GM19025 (cell line): ENCODE results near the gene MINAR1.
"Not testable (repeated sequence)": the region's sequence is repeated elsewhere in the genome, so short reads cannot be mapped to it uniquely, and the experiment has no call there.

Source experiments
- ATAC-seq: cut with Tn5 transposase; IDR thresholded peaks from one replicate; pipeline ENCODE4 v1.9.1; 2021; ENCODE audit warnings: mild to moderate bottlenecking, low read depth, moderate library complexity; ENCODE audit not compliant: unreplicated experiment

MINAR1 gene, protein sequence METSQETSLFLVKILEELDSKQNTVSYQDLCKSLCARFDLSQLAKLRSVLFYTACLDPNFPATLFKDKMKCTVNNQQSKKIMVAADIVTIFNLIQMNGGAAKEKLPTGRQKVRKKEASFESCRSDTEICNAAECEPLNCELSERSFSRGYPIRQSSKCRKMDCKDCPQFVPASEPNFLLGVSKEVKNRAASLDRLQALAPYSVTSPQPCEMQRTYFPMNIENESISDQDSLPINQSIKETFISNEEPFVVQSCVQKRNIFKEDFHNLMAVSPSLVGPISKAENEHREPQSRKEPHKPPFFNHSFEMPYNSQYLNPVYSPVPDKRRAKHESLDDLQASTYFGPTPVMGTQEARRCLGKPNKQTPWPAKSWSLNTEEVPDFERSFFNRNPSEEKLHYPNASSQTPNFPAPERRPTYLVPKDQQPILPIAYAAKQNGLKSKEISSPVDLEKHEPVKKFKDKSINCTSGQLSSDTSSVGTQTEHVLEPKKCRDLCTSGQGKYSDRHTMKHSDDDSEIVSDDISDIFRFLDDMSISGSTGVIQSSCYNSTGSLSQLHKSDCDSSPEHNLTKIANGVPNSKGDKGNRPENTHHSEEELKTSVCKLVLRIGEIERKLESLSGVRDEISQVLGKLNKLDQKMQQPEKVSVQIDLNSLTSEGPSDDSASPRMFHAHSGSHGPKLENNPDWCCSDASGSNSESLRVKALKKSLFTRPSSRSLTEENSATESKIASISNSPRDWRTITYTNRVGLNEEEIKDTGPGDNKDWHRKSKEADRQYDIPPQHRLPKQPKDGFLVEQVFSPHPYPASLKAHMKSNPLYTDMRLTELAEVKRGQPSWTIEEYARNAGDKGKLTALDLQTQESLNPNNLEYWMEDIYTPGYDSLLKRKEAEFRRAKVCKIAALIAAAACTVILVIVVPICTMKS

DNA sequence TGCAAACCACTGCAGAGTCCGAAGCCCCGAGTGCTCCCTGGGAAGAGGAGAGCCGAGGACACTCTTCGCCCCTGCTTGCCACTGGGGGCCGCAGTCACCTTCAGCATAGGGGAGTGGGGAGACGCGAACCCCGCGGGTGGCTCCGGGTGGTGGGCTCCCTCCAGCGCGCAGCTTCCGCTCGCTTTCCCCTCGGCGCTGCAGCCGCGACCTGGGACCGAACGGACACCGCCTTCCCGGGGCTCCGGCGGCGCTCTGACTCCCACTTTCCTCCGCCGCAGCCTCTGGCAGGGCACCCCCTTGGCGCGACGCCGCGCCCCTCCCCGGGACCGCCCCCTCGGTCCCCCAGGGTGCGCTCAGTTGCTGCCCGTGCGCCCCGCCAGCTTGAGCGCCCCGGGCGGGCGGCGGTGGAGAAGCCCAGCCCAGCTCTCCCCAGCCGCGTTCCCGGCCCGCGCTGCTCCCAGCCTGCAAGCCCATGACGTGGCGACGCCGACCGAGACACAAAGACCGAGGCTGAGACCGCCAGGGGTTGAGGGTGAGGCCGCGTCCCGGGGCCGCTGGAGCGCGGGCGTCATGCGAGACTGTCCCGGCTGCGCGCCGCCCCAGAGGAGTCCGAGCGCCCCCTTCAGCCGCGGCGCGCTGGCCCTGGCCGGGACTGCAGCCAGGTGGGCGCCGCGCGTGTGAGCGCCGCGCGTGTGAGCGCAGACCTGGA lies at the start of gene MINAR1:
MINAR1 (plus strand) TSS at position 701 of the 709 bp plus-strand sequence. CDS start 23,812 bp downstream, outside the sequence.
- no peak for ATAC-seq

DNA sequence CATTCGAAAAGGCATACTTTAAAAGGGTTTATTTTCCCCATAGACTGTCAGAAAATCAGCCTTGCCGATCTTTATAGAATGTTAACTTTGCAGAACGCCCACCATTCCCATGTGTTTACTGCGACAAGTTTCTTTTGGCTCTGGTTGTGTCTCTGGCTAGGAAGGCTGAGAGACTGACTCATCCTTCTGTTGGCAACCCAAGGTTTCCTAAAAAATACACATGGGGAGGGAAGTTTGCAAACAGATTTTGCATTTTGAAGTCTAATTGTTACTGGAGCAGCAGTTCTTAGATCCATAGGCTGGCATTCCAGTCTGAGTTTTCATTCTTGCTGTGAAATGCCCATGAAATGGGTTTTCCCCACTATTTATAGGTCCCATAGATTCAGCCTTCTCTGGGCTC lies 37.9 kb upstream of the MINAR1 start:
- no peak for ATAC-seq

DNA sequence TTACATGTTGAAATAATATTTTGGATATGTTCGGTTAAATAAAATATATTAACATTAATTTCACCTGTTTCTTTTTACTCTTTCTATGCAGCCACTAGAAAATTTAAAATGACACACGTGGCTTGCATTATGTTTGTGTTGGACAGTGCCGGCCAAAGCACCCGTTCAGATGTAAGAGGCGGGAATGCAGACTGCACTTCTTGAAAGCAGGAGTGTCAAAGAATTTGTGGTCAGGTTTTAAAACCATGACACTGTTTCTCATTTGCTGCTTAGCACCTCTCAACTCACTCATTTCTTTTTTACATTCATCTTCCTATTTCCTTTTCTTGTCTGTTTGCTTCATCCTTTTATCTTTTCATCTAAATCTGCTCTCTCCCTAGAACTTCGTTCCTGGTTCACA lies 35.3 kb upstream of the MINAR1 start:
- no peak for ATAC-seq

DNA sequence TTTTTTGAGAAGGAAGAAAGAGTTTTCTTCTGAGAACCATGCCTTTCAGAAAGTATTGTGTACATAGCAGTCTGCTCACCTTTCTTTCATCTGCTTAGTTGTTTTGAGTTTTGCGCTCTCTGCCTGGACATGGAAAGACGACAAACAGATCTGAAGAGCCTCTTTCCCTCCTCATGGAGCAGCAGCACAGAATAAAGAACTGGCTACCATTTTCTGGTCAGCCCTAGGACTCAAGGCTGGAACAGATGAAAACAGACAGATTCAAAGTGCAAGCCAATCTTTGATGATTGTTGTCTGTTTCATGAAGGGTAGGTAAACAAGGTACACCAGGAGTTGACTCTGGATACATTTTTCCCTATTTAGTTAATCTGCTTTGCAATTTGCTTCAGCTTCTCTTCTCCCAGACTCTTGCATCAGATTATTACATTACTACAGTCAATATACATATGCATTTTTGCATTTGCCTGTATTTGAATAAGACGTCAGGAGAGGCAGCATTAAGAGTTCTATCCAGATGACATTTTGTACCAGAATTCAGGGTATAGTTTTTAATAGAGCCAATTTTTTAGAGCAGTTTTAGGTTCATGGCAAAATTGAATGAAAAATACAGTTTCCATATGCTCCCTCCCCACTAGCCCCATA lies 34.7 kb upstream of the MINAR1 start:
- no peak for ATAC-seq

DNA sequence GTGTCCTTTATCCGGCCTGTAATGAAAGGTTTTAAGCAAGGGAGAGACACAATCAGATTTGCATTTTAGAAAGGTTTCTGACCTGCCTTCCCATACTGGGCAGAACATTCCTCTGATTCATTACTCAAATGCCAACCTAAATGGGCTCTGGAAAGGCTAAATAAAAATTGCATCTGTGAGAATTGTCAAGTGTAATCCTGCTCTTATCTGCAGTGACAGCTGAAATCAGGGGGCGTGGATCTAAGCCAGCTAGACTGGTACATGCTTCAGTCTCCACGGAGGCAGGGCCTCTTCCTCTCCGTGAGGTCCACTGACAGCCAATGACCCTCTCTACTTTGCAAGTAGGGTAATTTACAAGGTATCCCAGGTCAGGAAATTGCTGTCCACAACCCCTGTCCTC lies 32.5 kb upstream of the MINAR1 start:
- ATAC-seq: no peak

DNA sequence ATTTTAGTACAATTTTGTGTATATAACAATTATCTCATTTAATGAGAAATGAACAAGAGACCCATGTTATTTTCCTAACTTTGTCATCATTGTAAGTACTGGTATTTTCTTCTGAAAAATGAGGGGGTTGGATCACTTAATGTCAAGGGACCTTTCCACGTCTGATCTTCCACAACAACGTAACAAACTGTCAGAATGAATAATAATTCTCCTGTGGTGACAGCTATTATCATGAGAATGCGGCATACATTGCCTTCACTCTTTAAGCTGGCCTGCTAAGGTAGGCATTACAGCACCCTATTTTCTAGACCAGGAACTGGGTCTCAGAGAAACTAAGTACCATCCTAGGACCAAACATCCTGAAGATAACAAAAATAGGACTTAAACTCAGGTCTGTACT lies 31.5 kb upstream of the MINAR1 start:
- no peak for ATAC-seq

DNA sequence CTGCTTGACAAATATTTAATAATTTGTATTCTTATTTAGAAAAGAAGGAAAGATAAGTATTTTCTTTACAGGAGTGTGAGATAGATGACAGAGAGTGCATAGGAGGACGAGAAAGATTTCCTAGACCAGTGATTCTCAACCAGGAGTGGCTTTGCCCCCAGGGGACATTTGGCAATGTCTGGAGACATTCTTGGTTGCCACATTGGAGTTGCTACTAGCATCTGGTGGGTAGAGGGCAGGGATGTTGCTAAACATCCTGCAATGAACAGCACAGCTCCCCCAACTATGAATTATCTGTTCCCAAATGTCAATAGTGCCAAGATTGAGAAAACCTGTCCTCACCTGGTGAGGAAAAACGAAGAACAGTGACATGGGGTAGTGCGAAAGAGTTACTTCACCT lies 30.8 kb upstream of the MINAR1 start:
- ATAC-seq: no peak

DNA sequence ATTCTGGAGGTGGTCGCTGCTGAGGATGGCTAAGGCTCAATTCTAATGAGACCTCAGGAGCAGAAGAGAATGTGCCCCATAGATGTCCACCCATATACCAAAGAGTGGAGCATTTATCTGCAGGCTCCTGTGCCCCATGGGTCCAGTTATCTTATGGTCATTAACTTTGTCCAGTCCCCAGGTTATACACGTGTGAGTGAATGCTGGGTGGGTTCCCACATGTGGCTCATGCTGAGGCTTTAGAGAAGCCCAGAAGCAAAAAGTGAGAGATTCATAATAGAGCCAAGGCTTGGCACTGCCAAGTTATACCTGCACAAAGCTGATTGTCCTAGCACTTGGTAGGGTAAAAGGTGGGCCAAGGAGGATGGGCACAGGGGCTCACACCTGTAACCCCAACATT lies 30.0 kb upstream of the MINAR1 start:
- no peak for ATAC-seq

DNA sequence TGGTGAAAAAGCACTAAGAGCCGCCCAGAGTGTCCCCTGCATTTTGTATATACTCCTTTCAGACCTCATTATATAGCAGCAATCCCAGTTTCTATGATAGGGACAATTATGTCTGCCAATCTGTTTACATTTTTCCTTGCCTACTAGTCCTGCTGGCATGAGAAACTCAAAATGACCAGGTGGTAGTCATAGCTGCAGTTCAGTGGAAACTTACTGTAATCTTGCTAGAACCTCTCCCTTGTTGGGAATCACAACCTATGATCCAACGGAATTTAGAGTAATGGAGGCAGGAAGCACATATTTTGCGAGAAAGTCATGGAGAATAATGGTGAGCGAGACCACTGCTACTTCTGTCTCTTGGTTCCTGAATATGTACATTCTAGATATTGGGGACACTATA lies 28.6 kb upstream of the MINAR1 start:
- no peak for ATAC-seq

DNA sequence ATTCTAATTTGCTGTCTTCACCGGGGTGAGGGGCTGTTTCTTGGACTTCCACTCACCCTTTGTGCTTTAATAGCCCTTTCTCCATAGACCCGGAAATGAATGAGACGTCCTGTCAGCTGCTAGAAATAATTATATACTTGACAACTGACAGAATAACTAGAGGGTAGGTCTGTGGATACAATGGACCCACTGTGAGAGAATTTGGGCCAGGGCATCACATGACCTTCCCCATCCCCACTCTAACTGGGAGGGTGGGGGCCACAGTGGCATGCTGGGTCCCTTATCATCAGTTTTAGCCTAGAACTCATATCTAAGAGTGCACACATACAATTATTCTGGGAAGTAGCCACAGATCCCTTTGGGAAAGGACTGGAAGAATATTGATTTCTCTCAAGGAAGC lies 25.9 kb upstream of the MINAR1 start:
- ATAC-seq: no peak

DNA sequence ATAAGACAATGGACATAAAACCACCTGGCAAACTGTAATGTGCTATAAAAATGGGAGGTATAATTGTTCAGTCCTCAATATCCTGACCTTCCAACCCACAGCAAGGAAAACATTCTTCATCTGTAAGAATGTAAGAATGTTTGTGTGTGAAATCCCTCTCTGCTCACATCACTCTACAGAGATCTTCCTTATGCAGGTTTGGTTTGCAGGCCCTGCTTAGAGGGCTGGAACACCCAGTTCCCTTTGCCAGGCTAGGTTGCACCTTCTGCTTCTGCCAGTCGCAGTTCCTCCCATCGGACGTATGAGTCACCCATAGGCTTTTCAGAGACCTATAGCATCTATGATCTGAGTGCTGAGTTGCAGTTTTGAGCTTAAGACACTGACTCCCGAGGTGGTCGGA lies 24.1 kb upstream of the MINAR1 start:
- no peak for ATAC-seq

DNA sequence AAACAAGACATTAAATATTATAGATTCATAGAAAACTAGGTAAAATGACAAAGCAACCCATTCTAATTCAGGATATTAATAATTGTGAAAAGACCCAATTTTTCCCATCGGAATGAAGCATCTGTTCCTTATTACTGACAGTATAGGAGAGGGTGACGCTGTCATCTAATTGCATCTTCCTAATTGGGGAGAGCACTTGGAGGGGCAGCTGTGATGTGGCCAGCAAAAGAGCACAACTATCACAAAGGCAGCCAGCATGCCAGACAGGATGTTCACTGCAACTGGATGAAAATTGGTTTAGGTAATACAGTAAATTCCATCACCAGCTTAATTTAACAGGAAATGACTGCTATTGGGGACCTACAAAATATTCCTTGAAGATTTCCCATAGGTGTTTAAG lies 21.9 kb upstream of the MINAR1 start:
- ATAC-seq: no peak

DNA sequence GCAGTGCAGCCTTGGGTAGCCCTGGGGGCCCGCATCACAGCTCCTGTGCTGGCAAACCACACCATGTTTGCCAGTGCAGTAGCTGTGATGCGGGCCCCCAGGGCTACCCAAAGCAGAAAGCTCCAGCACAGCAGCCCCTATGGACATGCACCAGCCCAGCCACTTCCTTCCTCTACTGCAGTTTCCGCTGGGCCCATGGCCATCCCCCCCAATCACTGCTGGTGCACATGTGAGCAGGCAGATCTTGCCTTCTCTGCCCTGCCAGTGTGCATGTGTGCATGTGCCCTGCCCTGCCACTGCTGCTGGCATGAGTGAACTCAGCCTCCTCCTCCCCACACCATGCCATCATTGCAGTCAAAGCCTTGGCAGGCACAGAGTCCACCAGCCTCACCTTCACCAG lies 20.1 kb upstream of the MINAR1 start:
- no peak for ATAC-seq

DNA sequence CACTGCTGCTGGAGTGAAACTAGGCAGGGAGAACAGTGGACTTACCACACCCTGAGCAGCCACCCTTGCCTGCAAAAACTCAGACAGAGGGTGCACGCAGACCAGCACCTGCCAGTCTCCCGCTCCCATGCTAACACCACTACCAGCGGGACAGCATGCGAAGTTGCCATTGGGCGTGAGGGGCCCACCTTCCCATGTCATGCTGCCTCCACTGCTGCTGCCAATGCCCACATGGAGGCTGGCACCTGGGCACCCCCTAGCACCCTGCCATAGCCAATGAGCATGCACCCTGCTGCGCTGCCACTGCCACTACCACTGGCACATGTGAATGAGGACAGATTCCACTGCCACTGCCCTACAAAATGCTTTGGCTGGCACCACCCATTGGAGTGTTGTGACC lies 19.7 kb upstream of the MINAR1 start:
- no peak for ATAC-seq

DNA sequence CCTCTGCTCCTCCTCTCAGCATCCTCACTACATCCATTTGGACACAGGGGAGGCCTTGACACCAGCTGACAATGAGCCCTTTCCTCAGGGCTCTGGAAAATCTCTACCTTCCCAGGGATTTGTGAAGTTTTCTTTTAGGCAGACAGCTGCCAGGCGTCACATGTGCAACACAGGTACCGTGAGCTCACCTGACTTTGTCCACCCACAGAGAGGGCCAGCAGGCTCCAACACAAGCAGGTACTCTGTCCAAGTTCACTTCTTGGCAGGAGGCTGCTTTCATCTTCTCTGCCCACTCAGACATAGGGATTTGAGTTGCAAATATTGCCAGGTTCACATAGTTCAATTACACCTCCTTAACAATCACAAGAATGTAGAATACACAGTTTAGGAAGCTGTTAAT lies 15.3 kb upstream of the MINAR1 start:
- no peak for ATAC-seq

DNA sequence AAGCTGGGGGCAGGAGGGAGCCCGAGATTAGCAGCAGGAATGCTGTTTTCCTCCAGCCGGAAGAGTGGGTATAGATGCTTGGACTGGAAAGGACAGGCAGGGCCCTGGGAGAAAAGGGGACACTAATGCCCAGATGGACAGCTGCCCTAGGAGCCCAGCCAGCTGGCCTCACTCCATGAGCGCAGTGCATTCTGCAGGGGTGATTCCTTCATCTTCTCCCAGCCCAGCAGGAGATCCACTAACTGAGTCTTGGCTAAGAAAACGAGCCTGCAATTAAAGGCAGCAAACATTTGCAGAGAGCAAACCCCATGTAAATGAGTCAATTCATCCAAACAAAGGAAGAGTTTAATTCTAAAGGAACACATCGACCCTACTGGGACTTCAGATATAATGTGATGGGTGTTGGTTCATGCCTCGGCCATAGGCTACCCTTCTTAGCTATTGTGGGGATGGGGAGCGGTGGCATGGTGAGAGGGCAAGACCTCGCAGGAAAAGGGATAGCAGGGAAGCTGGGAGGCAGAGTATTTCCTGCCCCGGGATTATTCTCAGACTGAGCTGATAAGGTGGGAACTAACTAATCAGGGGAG lies 13.3 kb upstream of the MINAR1 start:
- ATAC-seq: no peak

DNA sequence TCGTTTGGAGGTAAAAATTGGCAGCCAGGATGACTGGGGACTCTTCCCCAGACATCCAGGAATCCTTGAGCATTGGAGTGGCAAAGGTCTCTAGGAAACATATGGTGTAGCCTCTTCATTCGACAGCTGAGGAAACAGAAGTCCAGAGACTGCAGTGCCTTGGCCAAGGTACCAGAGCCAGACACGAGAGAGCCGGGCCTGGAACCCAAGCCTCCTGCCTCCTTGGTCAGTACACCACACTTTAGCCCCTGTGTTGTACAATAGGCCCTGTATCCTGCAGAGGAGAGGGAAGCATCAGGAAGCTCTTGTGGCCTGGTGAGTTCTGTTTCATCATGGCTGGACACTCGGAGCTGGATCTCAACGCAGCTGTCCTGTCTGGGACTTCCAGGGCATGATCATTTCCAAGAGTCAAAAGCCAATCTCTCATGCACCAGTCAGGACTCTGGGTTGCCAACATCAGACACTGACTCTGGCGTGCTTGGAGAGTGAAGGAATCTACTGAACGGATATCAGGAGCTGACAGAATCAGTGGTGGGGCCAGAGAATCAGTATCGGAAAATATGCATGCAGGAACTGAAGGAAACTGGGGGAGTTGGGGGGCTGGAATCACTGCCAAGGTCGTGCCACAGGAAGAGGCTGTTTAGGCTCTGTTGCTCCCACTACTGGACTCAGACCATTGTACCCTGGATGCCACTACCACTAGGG lies 6.4 kb upstream of the MINAR1 start:
- ATAC-seq: no peak

DNA sequence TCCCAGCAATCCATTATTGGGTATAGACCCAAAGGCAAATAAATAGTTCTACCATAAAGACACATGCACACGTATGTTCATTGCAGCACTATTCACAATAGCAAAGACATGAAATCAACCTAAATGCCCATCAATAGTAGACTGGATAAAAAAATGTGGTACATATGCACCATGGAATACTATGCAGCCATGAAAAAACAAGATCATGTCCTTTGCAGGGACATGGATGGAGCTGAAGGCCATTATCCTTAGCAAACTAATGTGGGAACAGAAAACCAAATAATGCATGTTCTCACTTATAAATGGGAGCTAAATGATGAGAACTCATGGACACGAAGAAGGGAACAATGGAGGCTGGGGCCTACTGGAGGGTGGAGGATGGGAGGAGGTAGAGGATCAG lies 5.2 kb upstream of the MINAR1 start:
- ATAC-seq: not testable (repeated sequence)

DNA sequence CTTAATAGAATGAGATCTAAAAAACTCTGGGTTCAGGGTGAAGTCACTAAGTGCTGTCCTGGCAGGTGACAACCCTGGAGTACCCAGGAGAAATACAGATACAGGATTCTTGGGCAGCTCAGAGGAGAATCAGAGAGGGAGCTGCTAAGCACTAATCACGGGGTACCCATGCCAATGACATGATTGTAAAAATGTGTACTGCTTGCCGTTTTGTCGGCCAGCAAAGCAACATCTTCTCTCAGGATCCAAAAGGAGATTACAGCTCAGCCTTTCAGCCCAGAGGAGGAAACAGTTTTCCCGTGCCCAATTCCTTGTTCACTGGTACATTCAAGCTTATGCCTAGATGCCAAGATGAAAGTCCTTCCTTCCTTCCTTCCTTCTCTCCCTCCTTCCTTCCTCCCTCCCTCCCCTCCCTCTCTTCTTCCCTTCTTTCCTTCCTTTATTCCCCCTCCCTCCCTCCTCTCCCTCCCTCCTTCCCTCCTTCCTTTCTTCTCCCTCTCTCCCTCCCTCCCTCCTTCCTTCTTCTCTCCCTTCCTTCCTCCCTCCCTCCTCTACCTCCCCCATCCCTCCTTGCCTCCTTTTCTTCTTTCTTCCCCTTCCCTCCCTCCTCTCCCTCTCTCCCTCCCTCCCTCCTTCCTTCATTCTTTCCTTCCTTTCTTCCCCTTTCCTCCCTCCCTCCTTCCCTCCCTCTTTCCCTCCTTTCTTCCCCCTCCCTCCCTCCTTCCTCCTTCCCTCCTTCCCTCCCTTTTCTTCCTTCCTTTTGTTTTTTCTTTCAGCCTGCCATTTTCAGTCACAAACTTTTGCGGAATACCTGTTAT lies 4.1 kb upstream of the MINAR1 start:
- no peak for ATAC-seq
